ENCODE results near the gene MICAL2. TPM values are rescaled to one million over a fixed set of nuclear protein-coding genes. Genes with fewer than 3 reads are reported as not detected.

The MICAL2 gene
- total and polyA plus RNA-seq, 3 donors from 2014 or later = 224 to 461 (median 401) TPM

DNA sequence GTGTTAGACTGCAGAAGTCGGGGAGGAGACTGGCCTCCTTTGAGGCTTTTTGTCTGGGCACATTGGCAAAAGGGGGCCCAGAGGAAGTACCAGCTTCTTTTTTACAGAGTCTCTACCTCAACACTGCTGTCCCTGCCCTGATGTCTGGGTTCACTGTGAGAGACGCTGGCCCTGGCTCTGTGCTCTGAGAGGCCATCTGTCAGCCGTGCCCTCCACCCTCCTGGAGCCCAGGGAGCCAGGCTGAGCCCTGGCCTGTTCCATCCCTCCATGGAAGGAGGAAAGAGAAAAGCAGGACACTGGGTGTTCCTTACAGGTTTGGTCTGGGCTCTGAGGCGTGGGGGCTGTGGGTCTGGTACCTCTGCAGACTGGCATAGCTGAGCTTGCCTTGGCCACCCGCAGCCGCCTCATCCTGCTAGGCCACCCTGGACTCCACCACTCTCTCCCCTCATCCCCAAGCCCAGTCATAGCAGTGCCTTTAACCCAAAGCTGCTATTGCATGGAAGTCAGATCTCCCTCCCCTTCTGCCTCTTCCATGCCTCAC is 161.5 kb downstream of the MICAL2 start:
- Histone ChIP-seq H3K36me3 (ENCODE audit: low read depth, missing control alignments) (no peaks in the 10 kb centered on the region), H3K4me3 (no peak overlapping the region), H3K27ac (no peak overlapping the region), H3K4me1 (peaks cover 4% of the 10 kb centered on the region), H3K27me3 (no peaks in the 10 kb centered on the region), H3K9me3 (no peaks in the 10 kb centered on the region)
- intact Hi-C loops (cut with DNase I; ENCODE audit: low total_unique reads) = no loop called here
- no peak for DNase-seq
- WGBS, 2 donors = 86 to 95% methylated on average over 5 to 6 of the region's 6 CpGs
- TF ChIP-seq, protein P1, sequence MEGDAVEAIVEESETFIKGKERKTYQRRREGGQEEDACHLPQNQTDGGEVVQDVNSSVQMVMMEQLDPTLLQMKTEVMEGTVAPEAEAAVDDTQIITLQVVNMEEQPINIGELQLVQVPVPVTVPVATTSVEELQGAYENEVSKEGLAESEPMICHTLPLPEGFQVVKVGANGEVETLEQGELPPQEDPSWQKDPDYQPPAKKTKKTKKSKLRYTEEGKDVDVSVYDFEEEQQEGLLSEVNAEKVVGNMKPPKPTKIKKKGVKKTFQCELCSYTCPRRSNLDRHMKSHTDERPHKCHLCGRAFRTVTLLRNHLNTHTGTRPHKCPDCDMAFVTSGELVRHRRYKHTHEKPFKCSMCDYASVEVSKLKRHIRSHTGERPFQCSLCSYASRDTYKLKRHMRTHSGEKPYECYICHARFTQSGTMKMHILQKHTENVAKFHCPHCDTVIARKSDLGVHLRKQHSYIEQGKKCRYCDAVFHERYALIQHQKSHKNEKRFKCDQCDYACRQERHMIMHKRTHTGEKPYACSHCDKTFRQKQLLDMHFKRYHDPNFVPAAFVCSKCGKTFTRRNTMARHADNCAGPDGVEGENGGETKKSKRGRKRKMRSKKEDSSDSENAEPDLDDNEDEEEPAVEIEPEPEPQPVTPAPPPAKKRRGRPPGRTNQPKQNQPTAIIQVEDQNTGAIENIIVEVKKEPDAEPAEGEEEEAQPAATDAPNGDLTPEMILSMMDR (IDR thresholded peaks at IDR 0.05) = no peak
- no peak for TF ChIP-seq POLR2A (IDR thresholded peaks at IDR 0.05)

DNA sequence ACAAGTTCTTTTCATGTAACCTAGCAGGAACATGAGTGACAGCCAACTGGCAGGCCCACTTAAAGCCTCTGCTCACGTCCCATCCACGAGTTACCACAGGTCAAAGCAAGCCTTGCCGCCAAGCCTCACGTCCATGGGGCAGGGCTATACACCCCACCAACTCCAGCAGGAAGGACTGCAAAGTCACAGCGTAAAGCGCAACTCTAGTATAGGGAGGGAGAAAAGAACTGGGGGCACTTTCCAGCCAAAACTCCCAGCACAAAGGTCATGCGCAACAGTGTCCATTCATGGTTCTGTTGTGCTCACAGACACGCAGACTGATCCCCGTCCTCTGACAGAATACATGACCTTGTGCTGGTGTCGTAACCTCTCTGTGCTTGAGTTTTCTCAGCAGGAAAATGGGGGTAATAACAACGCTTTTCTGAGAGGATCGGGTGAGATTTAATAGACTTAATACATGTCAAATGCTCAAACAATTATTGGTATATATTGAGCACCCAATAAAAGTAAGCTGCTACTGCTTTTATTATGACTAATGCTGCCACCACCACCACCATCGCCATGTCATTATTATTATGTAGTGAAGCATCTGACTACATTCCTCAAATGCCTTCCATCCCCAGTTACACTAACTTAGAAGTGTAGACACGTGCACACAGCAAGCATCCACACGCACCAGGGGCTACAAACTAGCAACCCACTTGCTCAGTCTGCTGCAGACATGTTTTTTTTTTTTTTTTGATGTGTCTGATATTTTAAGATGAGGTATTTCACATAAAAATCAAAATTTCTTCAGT is 162.6 kb downstream of the MICAL2 start:
- H3K4me1 ChIP-seq = peaks cover 4% of the 10 kb centered on the region
- no peak for DNase-seq
- TF ChIP-seq, protein P1 (IDR thresholded peaks at IDR 0.05) = no peak
- TF ChIP-seq POLR2A (IDR thresholded peaks at IDR 0.05) = no peak
- no peak overlapping the region for H3K4me3 ChIP-seq
- no peak overlapping the region for H3K27ac ChIP-seq
- WGBS, 2 donors = 86 to 96% methylated on average over 15 of the region's 15 CpGs
- H3K27me3 ChIP-seq = no peaks in the 10 kb centered on the region
- H3K9me3 ChIP-seq = no peaks in the 10 kb centered on the region
- no peaks in the 10 kb centered on the region for H3K36me3 ChIP-seq (ENCODE audit: low read depth, missing control alignments)
- intact Hi-C loops (cut with DNase I; ENCODE audit: low total_unique reads) = no loop called here

DNA sequence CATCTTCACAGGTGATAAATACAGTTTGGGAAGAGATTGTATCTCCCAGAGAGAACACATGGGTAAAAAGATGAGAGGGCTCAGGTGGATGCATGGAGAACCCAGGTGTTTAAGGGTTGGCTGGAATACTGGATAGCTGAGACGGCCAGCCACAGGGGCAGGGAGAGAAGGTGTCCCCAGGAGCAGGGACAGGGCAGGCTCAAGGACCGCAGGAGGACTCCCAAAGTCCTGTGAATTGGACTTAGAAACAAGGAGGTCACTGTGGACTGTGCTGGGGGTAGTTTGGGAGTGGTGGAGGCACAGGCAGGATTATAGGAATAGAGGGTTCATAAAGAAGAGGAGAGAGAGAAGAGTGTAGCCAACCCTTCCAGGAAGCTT is 163.2 kb downstream of the MICAL2 start:
- no peak overlapping the region for H3K27ac ChIP-seq
- H3K36me3 ChIP-seq (ENCODE audit: low read depth, missing control alignments) = no peaks in the 10 kb centered on the region
- DNase-seq = no peak
- no peak overlapping the region for H3K4me3 ChIP-seq
- WGBS, 2 donors = 88 to 94% methylated on average over 2 of the region's 2 CpGs
- no peaks in the 10 kb centered on the region for H3K27me3 ChIP-seq
- no peaks in the 10 kb centered on the region for H3K9me3 ChIP-seq
- H3K4me1 ChIP-seq = peaks cover 4% of the 10 kb centered on the region
- intact Hi-C loops (cut with DNase I; ENCODE audit: low total_unique reads) = no loop called here
- TF ChIP-seq POLR2A (IDR thresholded peaks at IDR 0.05) = no peak
- TF ChIP-seq, protein P1 (IDR thresholded peaks at IDR 0.05) = no peak

DNA sequence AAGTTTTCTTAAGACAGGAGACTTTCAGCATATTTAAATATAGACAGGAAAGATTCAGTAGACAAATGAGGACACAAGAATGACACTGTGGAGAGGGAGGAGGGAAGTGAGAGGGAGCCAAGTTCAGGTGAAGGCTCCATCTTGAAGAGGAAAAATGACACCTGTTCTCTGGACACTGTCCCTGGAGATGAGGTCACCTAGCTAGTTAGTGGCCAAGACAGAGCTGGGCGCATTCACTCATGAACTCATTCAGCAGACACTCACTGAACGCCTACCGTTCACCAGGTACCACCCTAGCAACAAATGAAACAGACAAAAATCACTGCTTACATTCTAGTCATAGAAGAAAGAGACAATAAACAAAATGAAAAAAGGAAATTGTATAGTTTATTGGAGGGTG is 163.7 kb downstream of the MICAL2 start:
- no peak for TF ChIP-seq POLR2A (IDR thresholded peaks at IDR 0.05)
- TF ChIP-seq, protein P1 (IDR thresholded peaks at IDR 0.05) = no peak
- DNase-seq = no peak
- intact Hi-C loops (cut with DNase I; ENCODE audit: low total_unique reads) = no loop called here
- 93 to 97% methylated on average over 3 of the region's 3 CpGs for WGBS, 2 donors
- H3K36me3 ChIP-seq (ENCODE audit: low read depth, missing control alignments) = no peaks in the 10 kb centered on the region
- peaks cover 2% of the 10 kb centered on the region for H3K4me1 ChIP-seq
- no peak overlapping the region for H3K4me3 ChIP-seq
- no peaks in the 10 kb centered on the region for H3K9me3 ChIP-seq
- H3K27ac ChIP-seq = no peak overlapping the region
- no peaks in the 10 kb centered on the region for H3K27me3 ChIP-seq
